Activated CD8-positive, alpha-beta T cell treated with anti-CD3 and anti-CD28 coated beads for 36 hours (primary cell): ENCODE results near the gene PDE4B. TPM values are rescaled to one million over a fixed set of nuclear protein-coding genes. Genes with fewer than 3 reads are reported as not detected.

Experiments
- ATAC-seq: fragments of 200-7000 bp; cut with Tn5 transposase; one replicate; pipeline ENCODE4 v1.10.0; 2021; ENCODE audit warnings: mild to moderate bottlenecking, moderate library complexity
- CTCF ChIA-PET: fragments of 350-600 bp; sonication (Branson Sonifier 250); formaldehyde crosslinking; loops from one replicate; lab custom pipeline; 2021; ENCODE audit warnings: antibody characterized with exemption; lab: Charles Lee
- POLR2A ChIA-PET: fragments of 350-600 bp; sonication (Branson Sonifier 250); formaldehyde crosslinking; loops from one replicate; lab custom pipeline; 2021; ENCODE audit warnings: antibody characterized with exemption; lab: Charles Lee
- DNase-seq: peaks from one replicate; pipeline ENCODE4 v3.0.0-alpha.2; 2020
- H3K27ac Mint-ChIP-seq: one replicate; pipeline ENCODE4 v1.8.0; 2021; ENCODE audit warnings: mild to moderate bottlenecking, mixed read lengths
- H3K27me3 Mint-ChIP-seq: one replicate; pipeline ENCODE4 v1.8.0; 2021; ENCODE audit warnings: mixed read lengths
- H3K36me3 Mint-ChIP-seq: one replicate; pipeline ENCODE4 v1.8.0; 2021; ENCODE audit warnings: low read depth, mixed read lengths
- H3K4me1 Mint-ChIP-seq: one replicate; pipeline ENCODE4 v1.8.0; 2021; ENCODE audit warnings: low read depth, mixed read lengths
- H3K4me3 Mint-ChIP-seq: one replicate; pipeline ENCODE4 v1.8.0; 2021; ENCODE audit warnings: mild to moderate bottlenecking, moderate library complexity, mixed read lengths
- H3K9me3 Mint-ChIP-seq: one replicate; pipeline ENCODE4 v1.8.0; 2021; ENCODE audit warnings: mixed read lengths
- intact Hi-C: fragments of 100-400 bp; cut with micrococcal nuclease; formaldehyde crosslinking; loops from one replicate; pipeline ENCODE4 v1.10.0; 2022
- total RNA-seq, 2 experiments: library from RNA; stranded (reverse); gene quantifications; one replicate each; pipeline ENCODE4 v1.2.3, GENCODE V29; 2021
- TF ChIP-seq, protein P1 (sequence below): fragments of 200-600 bp; IDR thresholded peaks from one replicate; pipeline ENCODE4 v1.8.0; 2022; ENCODE audit warnings: antibody characterized with exemption, mild to moderate bottlenecking

The PDE4B gene
- total RNA-seq, 2 experiments from 2014 or later, result 32.4 to 33.1 TPM

DNA sequence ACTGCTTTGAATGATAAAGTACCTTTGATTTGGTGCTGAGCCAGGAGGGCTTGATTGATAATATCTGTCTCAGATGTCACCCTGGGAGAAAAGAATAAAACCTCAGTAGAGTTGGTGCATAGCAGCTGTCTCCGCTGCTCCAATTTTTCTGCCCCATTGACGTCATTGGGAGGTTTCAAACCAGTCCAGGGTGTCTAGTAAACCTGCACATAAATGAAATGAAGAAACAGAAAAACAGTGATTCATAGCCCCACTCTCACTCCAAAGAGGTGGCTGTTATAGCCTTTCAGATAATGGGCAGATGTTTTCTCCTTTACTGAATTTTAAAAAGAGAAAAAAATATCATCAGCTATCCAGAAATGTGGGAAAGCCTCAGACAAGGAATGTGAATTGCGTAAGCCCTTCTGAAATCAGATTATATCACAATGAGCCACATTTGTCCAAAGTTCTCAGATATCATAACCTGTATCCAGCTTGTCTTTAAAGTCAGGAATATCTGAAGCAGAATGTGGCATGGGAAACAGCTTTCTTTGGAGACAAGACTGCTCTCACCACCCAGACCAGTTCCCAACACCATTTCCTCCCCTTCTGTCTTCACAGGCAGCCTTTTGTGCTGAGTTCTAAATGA is 390.0 kb downstream of the PDE4B start:
- no peaks in the 10 kb centered on the region for H3K27me3 Mint-ChIP-seq
- TF ChIP-seq, protein P1, sequence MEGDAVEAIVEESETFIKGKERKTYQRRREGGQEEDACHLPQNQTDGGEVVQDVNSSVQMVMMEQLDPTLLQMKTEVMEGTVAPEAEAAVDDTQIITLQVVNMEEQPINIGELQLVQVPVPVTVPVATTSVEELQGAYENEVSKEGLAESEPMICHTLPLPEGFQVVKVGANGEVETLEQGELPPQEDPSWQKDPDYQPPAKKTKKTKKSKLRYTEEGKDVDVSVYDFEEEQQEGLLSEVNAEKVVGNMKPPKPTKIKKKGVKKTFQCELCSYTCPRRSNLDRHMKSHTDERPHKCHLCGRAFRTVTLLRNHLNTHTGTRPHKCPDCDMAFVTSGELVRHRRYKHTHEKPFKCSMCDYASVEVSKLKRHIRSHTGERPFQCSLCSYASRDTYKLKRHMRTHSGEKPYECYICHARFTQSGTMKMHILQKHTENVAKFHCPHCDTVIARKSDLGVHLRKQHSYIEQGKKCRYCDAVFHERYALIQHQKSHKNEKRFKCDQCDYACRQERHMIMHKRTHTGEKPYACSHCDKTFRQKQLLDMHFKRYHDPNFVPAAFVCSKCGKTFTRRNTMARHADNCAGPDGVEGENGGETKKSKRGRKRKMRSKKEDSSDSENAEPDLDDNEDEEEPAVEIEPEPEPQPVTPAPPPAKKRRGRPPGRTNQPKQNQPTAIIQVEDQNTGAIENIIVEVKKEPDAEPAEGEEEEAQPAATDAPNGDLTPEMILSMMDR, result no peak
- no peaks in the 10 kb centered on the region for H3K36me3 Mint-ChIP-seq
- no peak overlapping the region for H3K4me3 Mint-ChIP-seq
- CTCF ChIA-PET, result interaction anchor here (1.2 to 4.6 kb wide), 4 partner anchors 8 to 60 kb away, joined by 3 to 39 read pairs (median 5); no protein-coding TSS in a partner anchor
- H3K27ac Mint-ChIP-seq, result peak overlapping the region; percentile 39
- ATAC-seq (peak; percentile 98), DNase-seq (peak; percentile 70)
- peaks cover 21% of the 10 kb centered on the region for H3K4me1 Mint-ChIP-seq
- intact Hi-C loops, result no loop called here
- no peaks in the 10 kb centered on the region for H3K9me3 Mint-ChIP-seq
- POLR2A ChIA-PET, result interaction anchor here (1.3 kb wide), 1 partner anchor 60 kb away, joined by 3 read pairs; no protein-coding TSS in a partner anchor

DNA sequence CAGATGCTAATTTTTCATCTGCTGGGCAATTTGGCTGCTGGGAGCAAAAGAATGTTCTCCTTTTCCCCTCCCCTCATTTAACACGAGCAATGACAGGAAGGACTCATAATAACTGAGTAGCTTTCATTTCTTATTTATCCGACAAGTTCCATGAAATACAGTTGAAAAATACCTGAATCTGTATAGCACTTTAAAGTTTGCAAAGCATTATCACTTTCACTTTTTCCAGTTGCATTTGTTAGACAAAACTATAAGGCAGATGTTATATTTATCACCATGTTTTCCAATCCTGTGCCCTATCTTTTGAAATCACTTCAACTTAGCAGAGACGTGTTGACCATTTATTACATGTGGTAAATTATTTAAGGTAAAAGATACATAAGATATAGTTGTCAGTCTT is 390.7 kb downstream of the PDE4B start:
- intact Hi-C loops, result no loop called here
- Mint-ChIP-seq H3K27ac (no peak overlapping the region), H3K36me3 (no peaks in the 10 kb centered on the region), H3K27me3 (no peaks in the 10 kb centered on the region), H3K9me3 (no peaks in the 10 kb centered on the region), H3K4me1 (peaks cover 21% of the 10 kb centered on the region), H3K4me3 (no peak overlapping the region)
- POLR2A ChIA-PET, result no interaction called here
- TF ChIP-seq, protein P1, result no peak
- ATAC-seq, result no peak
- CTCF ChIA-PET, result interaction anchor here (1.7 to 4.6 kb wide), 2 partner anchors 8 to 59 kb away, joined by 5 to 39 read pairs; no protein-coding TSS in a partner anchor
- DNase-seq, result no peak

GRCh38 chr1:66197120-66197519 is 404.4 kb downstream of the PDE4B start:
- intact Hi-C loops, result no loop called here
- ChIA-PET CTCF (no interaction called here), POLR2A (no interaction called here)
- Mint-ChIP-seq H3K27ac (no peak overlapping the region), H3K4me3 (no peak overlapping the region), H3K4me1 (no peaks in the 10 kb centered on the region), H3K36me3 (no peaks in the 10 kb centered on the region), H3K9me3 (no peaks in the 10 kb centered on the region), H3K27me3 (no peaks in the 10 kb centered on the region)
- ATAC-seq (no peak), DNase-seq (no peak)
- TF ChIP-seq, protein P1, result no peak

GRCh38 chr1:66197785-66198184 is 405.1 kb downstream of the PDE4B start:
- POLR2A ChIA-PET, result no interaction called here
- no peak overlapping the region for H3K4me3 Mint-ChIP-seq
- TF ChIP-seq, protein P1, result no peak
- H3K27ac Mint-ChIP-seq, result no peak overlapping the region
- no peaks in the 10 kb centered on the region for H3K4me1 Mint-ChIP-seq
- no peaks in the 10 kb centered on the region for H3K27me3 Mint-ChIP-seq
- intact Hi-C loops, result no loop called here
- CTCF ChIA-PET, result interaction anchor here (0.9 kb wide), 1 partner anchor 15 kb away, joined by 3 read pairs; no protein-coding TSS in a partner anchor
- DNase-seq (no peak), ATAC-seq (no peak)
- no peaks in the 10 kb centered on the region for H3K9me3 Mint-ChIP-seq
- no peaks in the 10 kb centered on the region for H3K36me3 Mint-ChIP-seq

DNA sequence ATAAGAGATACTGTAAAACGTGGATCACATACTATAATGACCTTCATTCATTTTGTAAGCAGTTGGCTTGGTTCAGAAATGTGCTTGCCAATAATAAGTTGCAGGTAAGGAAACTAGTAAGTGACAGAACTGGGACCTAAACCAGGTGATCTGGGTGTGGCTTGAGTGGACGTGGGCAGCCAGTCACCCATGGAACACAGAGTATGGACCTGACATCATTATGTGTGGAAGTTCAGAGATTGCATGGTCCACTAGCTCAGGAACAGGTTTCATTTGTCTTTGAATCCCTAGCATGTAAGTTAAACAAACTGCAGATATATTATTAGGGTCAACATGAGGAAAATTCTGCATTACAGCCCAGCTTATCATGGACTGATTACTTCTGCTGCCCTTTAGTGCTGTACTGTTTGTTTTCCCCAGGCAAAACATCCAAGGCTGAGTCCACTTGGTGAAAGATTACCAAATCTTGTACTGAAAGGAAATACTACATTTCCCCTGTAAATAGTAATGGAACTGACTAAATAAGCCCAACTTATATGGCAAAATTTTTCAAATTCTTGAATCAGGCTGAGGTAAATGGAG is 414.0 kb downstream of the PDE4B start:
- CTCF ChIA-PET, result no interaction called here
- no peaks in the 10 kb centered on the region for H3K4me1 Mint-ChIP-seq
- ATAC-seq, result no peak
- H3K27ac Mint-ChIP-seq, result no peak overlapping the region
- peaks cover 2% of the 10 kb centered on the region for H3K27me3 Mint-ChIP-seq
- no peaks in the 10 kb centered on the region for H3K9me3 Mint-ChIP-seq
- H3K4me3 Mint-ChIP-seq, result no peak overlapping the region
- TF ChIP-seq, protein P1, result no peak
- no peak for DNase-seq
- POLR2A ChIA-PET, result interaction anchor here (0.7 kb wide), 1 partner anchor 503 kb away, joined by 3 read pairs; no protein-coding TSS in a partner anchor
- intact Hi-C loops, result no loop called here
- H3K36me3 Mint-ChIP-seq, result no peaks in the 10 kb centered on the region
